WI38 (cell line): Measurements from ENCODE around the gene MRPL53.

ENCODE experiments used
- H3K4me3 ChIP-seq: 2 replicates; pipeline ENCODE4 v1.5.1; 2011; ENCODE audit warnings: low read depth, mild to moderate bottlenecking, control low read depth, low read length
- CTCF ChIP-seq: IDR thresholded peaks from 2 replicates; pipeline ENCODE4 v1.5.1; 2012; ENCODE audit warnings: low read depth, mild to moderate bottlenecking, control low read depth, low read length

Gene MRPL53

GRCh38 chr2:74472086-74472944, at the start of gene MRPL53:
Gene MRPL53 (minus strand): TSS chr2:74472680. CDS start chr2:74472660, 20 bp downstream.
- no peak for TF ChIP-seq CTCF

DNA sequence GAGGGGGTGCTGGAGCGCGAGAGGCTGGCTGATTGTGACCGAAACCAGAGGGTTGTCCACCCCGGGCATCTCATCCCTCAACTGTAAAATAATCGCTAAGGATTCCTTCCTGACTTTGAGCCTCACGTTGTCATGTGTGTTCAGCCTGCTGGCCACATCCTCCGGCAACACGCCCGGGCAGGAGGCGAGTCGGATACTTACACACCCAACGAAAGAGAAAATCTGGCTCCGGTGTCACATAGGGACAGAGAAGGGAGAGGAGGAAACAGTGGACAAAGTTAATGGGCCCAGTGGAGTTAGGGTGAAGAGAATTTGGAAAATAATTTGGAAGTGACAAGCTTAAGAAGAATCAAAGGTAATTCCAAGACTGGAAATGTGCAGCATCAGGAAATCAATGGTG, 44.2 kb upstream of the MRPL53 start:
- no peak overlapping the region for H3K4me3 ChIP-seq
- TF ChIP-seq CTCF: no peak

More at GRCh38 chr2:74472086-74472944, at the start of gene MRPL53:
- H3K4me3 ChIP-seq: peak within 1 kb of the TSS; percentile 74

- no peak overlapping the region for H3K4me3 ChIP-seq
- TF ChIP-seq CTCF: no peak
Observed at GRCh38 chr2:74515981-74516633, 43.6 kb upstream of the MRPL53 start.

DNA sequence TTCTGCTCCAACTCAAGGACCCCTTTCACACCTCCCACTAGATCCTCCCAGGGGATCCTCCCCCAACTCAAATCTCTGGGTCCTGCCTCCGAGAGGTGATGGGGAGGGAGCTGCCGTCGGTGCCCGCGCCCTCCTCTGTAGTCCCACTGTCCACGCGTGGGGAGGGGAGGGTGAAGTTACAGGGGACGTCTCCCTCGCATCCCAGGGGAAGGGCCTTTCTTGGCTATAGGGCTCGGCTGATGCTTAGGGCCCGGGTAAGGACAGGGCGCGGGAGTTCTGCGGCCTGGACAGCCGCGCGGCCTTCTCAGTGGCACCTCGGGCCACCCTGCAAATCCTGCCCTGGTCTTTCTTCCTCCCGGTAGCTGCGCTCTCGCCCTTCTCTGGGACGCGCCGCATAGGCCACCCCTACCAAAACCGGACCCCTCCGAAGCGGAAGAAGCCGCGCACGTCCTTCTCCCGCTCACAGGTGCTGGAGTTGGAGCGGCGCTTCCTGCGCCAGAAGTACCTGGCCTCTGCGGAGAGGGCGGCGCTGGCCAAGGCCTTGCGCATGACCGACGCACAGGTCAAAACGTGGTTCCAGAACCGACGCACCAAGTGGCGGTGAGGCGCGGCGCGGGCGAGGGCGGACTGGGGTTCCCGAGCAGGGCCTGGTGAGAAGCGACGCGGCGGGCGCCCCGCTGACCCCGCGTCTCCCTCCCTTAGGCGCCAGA, 42.9 kb upstream of the MRPL53 start:
- no peak for TF ChIP-seq CTCF
- H3K4me3 ChIP-seq: no peak overlapping the region

DNA sequence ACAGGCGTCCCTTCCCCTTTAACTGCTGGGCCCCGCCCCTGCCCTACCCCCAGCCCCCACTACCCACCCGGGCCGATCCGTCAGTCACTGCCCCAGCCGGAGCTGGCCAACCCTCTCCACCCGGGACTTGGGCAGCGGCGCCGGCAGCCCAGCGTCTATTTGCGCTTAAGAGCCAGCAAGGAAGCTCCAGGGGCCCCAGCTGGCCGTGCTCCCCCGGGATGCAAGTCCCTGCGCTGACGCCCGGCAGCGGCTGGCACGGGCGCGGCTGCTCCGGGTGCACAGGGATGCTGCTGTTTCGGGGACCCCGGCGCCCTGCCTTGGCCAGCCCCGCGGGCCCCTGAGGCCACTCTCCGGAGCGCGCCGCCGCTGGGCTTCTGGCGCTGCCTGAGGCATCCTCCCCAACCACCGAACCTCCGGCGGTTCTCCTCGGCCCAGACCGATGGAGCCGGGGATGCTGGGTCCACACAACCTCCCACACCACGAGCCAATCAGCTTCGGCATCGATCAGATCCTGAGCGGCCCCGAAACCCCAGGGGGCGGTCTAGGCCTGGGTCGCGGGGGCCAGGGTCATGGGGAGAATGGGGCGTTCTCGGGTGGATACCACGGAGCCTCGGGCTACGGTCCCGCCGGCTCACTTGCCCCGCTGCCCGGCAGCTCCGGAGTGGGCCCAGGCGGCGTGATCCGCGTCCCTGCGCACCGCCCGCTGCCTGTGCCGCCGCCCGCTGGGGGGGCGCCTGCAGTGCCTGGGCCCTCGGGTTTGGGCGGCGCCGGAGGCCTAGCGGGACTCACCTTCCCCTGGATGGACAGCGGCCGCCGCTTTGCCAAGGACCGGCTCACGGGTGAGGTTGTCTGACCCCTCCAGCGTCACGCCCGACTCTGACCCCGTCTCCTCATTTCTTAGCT, 42.1 kb upstream of the MRPL53 start, which contains the start of gene TLX2:
TSS of gene TLX2 (plus strand) at position 83 of the 903 bp plus-strand sequence. CDS start at position 440, 357 bp downstream.
- no peak for TF ChIP-seq CTCF
- H3K4me3 ChIP-seq: no peak within 1 kb of the TSS

DNA sequence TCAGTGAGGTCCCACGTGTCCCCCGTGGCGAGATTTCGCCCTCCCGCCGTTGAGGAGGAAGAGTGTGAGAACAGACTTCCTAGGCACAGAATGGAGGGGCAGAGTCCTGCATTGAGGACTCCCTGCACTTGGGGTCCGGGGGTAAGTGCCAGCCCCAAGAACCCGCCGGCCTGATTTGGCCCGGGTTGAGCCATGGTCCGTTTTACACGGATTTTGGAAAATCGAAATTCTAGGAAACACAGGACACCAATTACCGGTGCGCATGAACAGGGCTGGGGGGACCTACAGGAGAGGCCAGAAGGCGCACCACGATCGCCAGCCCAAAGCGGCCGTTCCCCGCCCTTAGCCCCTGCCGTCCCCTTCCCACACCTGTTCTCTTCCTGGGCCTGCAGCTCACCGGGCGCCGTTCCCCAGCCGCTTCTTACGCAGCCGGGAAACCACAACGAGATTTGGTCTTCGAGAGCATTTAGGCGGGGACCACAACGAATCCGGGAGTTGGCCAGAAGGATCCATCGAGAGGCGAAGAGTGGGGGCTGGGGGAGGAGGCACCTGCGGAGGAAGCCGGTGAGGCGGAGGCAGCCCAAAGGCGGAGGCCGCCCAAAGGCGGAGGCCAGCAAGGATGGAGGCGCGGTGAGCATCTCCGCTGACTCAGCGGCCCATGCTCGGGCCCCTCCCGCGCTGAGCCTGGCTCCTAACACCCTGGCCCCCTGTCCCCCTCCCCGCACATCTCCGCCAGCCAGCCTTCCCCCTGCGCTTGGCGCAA, 41.3 kb upstream of the MRPL53 start:
- no peak overlapping the region for H3K4me3 ChIP-seq
- no peak for TF ChIP-seq CTCF
